ENCODE results near the gene ATG7.

DNA sequence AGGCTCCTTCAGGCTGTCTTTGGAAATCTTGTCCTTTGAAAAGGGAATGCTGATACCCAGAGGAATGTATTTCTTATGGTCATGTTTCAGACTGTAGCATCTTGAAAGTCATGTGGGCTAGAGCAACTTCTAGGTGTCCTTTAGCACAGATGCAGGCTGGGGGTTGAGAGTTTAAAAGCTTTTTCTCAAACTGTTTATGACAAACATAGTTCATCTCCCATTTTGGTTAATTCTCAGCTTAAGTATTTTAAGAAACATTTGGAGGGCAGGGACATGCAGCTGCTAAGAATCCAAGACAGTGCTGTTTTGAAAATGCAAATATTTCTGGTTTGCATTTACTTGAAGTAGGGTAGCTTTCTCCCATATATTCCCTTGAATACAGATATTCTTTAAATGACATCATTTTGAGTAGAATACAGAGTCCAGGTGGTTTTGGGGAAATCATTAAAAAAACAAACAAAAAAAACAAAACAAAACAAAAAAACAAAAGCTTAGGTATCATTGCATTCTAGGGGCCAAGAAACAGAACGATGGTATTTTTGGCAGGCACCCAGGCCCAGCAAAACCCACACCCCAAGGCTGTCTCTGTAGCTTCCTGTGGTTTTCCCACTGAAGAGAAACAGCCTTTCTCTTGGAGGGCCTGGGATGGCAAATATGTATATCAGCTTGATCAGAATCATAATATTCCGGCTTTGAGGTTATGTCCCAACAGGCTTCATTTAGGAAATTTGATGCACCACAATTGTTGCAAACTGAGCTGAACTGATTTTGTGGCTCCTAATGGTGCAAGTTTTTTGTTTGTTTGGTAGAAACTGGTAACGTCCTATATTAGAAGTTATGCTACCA, 120.0 kb downstream of the ATG7 start:
- TF ChIP-seq EZH2 (IDR thresholded peaks at IDR 0.05) (no peak), POLR2AphosphoS5 (IDR thresholded peaks at IDR 0.05; ENCODE audit: borderline replicate concordance, low read depth, low read length) (peak; percentile 39; the same call in 1 of the 2 replicates), FOXP2 (optimal IDR thresholded peaks at IDR 0.05; ENCODE audit: control extremely low read depth, extremely low read length, insufficient read depth) (no peak)

All from SK-N-MC (cell line).